Transverse colon (tissue), 4 donors: Measurements from ENCODE around the gene GOLGA6L10.
"Not testable (repeated sequence)": the region's sequence is repeated elsewhere in the genome, so short reads cannot be mapped to it uniquely, and the experiment has no call there.

ENCODE experiments used
- CTCF ChIP-seq, 5 experiments: fragments of 200-600 bp in 3 of 5; fragments of 450-650 bp in 2 of 5; sonication (generic) in 3 of 5; IDR thresholded peaks; 1 replicate in 2 of 5; 2 replicates in 3 of 5; pipeline ENCODE4 v1.5.1; 2016 to 2017; ENCODE audit warnings: antibody characterized with exemption in 5 of 5, inconsistent platforms in 3 of 5, mild to moderate bottlenecking in 2 of 5, moderate library complexity in 1 of 5
- EP300 ChIP-seq: sonication (generic); formaldehyde crosslinking; IDR thresholded peaks from one replicate; pipeline ENCODE4 v1.6.1; 2017; ENCODE audit warnings: antibody characterized with exemption, low read depth
- POLR2AphosphoS5 ChIP-seq, 3 donors: sonication (generic); formaldehyde crosslinking; IDR thresholded peaks; one replicate each; pipeline ENCODE4 v1.6.1; 2016; ENCODE audit warnings: antibody characterized with exemption in 3 of 3

DNA sequence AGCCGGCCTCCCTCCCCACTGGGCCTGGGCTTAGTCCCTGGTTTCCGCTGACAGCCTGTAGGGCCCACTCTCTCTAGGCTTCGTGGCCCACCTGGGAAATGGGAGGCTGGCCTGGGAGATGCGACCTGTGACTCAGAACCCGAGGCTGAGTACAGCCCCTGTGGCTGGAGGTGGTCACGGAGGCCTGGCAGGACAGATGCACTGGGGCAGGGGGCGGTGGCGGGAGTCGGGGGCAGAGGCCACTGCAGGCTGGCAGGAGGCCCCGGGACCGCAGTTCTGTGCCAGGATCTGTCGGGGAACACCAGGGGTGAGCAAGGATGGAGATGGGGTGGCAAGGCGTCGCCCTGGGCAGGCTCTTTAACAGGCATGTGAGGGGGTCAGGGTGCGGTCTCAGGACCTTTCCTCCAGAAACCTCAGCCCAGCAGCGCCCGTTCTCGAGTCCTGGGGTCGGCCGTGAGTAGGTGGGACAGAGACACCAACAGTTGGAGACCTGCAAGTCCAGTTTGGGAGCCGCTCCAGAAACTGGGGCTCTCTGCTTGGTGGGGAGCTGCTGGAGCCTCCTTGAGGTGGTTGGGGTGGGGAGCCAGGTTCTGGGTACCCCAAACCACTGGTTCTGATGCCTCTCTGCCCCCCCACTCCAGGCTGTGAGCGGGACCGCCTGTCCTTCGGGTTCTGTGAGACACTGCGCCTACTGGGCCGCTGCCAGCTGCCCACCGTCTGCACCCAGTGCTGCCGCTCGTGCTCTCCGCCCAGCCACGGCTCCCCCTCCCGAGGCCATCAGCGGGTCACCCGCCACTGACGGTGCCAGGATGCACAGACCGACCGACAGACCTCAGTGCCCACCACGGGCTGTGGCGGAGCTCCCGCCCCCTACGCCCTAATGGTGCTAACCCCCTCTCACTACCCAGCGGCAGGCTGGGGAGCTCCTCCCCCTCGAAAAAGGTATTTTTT, 15.4 kb downstream of the GOLGA6L10 start:
- not testable (repeated sequence) for TF ChIP-seq CTCF (IDR thresholded peaks at IDR 0.05); EP300; POLR2AphosphoS5 (IDR thresholded peaks at IDR 0.05)
